ENCODE results near the gene KDM1B. TPM values are rescaled to one million over a fixed set of nuclear protein-coding genes. Genes with fewer than 3 reads are reported as not detected.

Gene KDM1B
- total RNA-seq, 1 experiment from 2014 or later, result 21.2 TPM

GRCh38 chr6:18122128-18123093 lies 32.8 kb upstream of the KDM1B start, which contains the start of gene NHLRC1:
NHLRC1 (minus strand) TSS chr6:18122677; CDS start chr6:18122606, 71 bp downstream.
- intact Hi-C loops (cut with micrococcal nuclease), result no loop called here
- no peaks in the 10 kb centered on the region for H3K27me3 Mint-ChIP-seq (ENCODE audit: insufficient read depth, unreplicated experiment)
- H3K9me3 Mint-ChIP-seq (ENCODE audit: unreplicated experiment), result no peaks in the 10 kb centered on the region
- H3K4me1 Mint-ChIP-seq (ENCODE audit: insufficient read depth, unreplicated experiment), result no peaks in the 10 kb centered on the region
- no peak for DNase-seq (ENCODE audit: unreplicated experiment)
- no peak within 1 kb of the TSS for H3K4me3 Mint-ChIP-seq (ENCODE audit: unreplicated experiment)
- H3K36me3 Mint-ChIP-seq (ENCODE audit: insufficient read depth, unreplicated experiment), result no peaks in the 10 kb centered on the region
- peak; percentile 27 for TF ChIP-seq CTCF (IDR thresholded peaks at IDR 0.05; ENCODE audit: unreplicated experiment)
- POLR2A ChIA-PET, result no interaction called here
- no peak within 1 kb of the TSS for H3K27ac Mint-ChIP-seq (ENCODE audit: low read depth, unreplicated experiment)
- CTCF ChIA-PET, result interaction anchor here (0.7 to 1.1 kb wide), 2 partner anchors 14 to 544 kb away, joined by 4 read pairs; no protein-coding TSS in a partner anchor
- no TSS peak for BruUV-seq (replicated peaks)

GRCh38 chr6:18126121-18126520 lies 29.1 kb upstream of the KDM1B start:
- Mint-ChIP-seq H3K9me3 (ENCODE audit: unreplicated experiment) (no peaks in the 10 kb centered on the region), H3K27me3 (ENCODE audit: insufficient read depth, unreplicated experiment) (no peaks in the 10 kb centered on the region), H3K4me3 (ENCODE audit: unreplicated experiment) (no peak overlapping the region), H3K4me1 (ENCODE audit: insufficient read depth, unreplicated experiment) (no peaks in the 10 kb centered on the region), H3K36me3 (ENCODE audit: insufficient read depth, unreplicated experiment) (peaks cover 12% of the 10 kb centered on the region), H3K27ac (ENCODE audit: low read depth, unreplicated experiment) (no peak overlapping the region)
- TF ChIP-seq CTCF (IDR thresholded peaks at IDR 0.05; ENCODE audit: unreplicated experiment), result no peak
- DNase-seq (ENCODE audit: unreplicated experiment), result no peak
- POLR2A ChIA-PET, result interaction anchor here (1.2 kb wide), 1 partner anchor 110 kb away, joined by 3 read pairs; no protein-coding TSS in a partner anchor
- no TSS peak for BruUV-seq (replicated peaks)
- CTCF ChIA-PET, result no interaction called here
- intact Hi-C loops (cut with micrococcal nuclease), result no loop called here

DNA sequence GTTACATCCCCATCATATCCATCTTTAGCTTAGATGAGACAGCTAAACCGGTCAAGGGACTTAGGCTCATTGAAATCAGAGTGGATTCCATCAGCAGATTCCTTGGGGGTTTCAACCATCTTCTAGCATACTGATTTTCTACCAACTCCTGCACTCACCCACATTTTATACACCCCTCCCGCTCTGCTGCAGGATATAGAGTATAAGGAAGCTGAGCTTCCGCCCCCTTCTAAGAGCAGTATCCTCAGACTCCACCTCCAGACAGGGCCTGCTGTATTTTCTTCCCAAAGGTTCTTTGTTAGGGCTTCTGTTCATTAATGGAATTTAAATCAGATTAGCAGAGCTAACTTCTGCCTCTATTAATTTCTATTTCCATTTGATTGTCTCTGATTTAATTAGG lies 22.9 kb upstream of the KDM1B start:
- H3K27ac Mint-ChIP-seq (ENCODE audit: low read depth, unreplicated experiment), result no peak overlapping the region
- no peaks in the 10 kb centered on the region for H3K9me3 Mint-ChIP-seq (ENCODE audit: unreplicated experiment)
- DNase-seq (ENCODE audit: unreplicated experiment), result no peak
- peaks cover 30% of the 10 kb centered on the region for H3K36me3 Mint-ChIP-seq (ENCODE audit: insufficient read depth, unreplicated experiment)
- H3K4me1 Mint-ChIP-seq (ENCODE audit: insufficient read depth, unreplicated experiment), result no peaks in the 10 kb centered on the region
- no peak overlapping the region for H3K4me3 Mint-ChIP-seq (ENCODE audit: unreplicated experiment)
- POLR2A ChIA-PET, result no interaction called here
- no peak for TF ChIP-seq CTCF (IDR thresholded peaks at IDR 0.05; ENCODE audit: unreplicated experiment)
- CTCF ChIA-PET, result no interaction called here
- BruUV-seq (replicated peaks), result no TSS peak
- H3K27me3 Mint-ChIP-seq (ENCODE audit: insufficient read depth, unreplicated experiment), result no peaks in the 10 kb centered on the region
- intact Hi-C loops (cut with micrococcal nuclease), result no loop called here

DNA sequence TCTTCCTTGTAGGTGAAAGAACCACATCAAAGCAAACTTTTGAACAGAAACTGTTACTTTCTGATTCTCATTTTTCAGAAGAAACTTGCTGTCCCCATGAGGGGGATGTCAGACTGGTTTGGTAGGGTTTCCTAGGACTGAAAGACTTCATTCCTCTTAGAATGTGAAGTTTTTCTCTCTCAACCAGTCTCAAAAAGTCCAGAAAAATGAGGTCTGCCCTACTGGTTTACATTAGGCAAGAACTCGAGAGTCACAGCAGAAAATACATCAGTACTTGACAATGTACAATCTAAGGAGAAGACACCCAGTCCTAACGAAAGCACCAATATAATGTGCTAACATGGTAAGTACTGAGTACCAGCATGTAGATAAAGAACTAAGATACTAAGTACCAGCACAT lies 20.1 kb upstream of the KDM1B start:
- CTCF ChIA-PET, result no interaction called here
- BruUV-seq (replicated peaks), result no TSS peak
- POLR2A ChIA-PET, result no interaction called here
- intact Hi-C loops (cut with micrococcal nuclease), result no loop called here
- TF ChIP-seq CTCF (IDR thresholded peaks at IDR 0.05; ENCODE audit: unreplicated experiment), result no peak
- Mint-ChIP-seq H3K4me3 (ENCODE audit: unreplicated experiment) (no peak overlapping the region), H3K36me3 (ENCODE audit: insufficient read depth, unreplicated experiment) (peaks cover 40% of the 10 kb centered on the region), H3K27ac (ENCODE audit: low read depth, unreplicated experiment) (no peak overlapping the region), H3K9me3 (ENCODE audit: unreplicated experiment) (no peaks in the 10 kb centered on the region), H3K4me1 (ENCODE audit: insufficient read depth, unreplicated experiment) (no peaks in the 10 kb centered on the region), H3K27me3 (ENCODE audit: insufficient read depth, unreplicated experiment) (no peaks in the 10 kb centered on the region)
- no peak for DNase-seq (ENCODE audit: unreplicated experiment)

Data from MCF 10A (cell line).